ENCODE measurements around the gene FZD10.

GRCh38 chr12:130160306-130160705 lies 2.0 kb upstream of the FZD10 start:
- no peak for TF ChIP-seq POLR2AphosphoS5 (IDR thresholded peaks at IDR 0.05; ENCODE audit: low read depth, low read length)
- no peak for TF ChIP-seq REST (IDR thresholded peaks at IDR 0.05; ENCODE audit: insufficient read depth in 1 of 2, low read depth in 2 of 2, low read length in 2 of 2)
